Thymus (tissue), 11 donors: ENCODE results near the gene COL9A1. TPM values are rescaled to one million over a fixed set of nuclear protein-coding genes. Genes with fewer than 3 reads are reported as not detected.

Source experiments
- DNase-seq, 9 donors: peaks; one replicate each; pipeline ENCODE4 v3.0.0-alpha.2; 2013; ENCODE audit warnings: low spot score in 9 of 9, low read depth in 6 of 9, missing footprints in 1 of 9
- H3K27ac ChIP-seq, 2 donors: one replicate each; pipeline ENCODE4 v1.5.1; 2013; ENCODE audit warnings: control low read depth in 1 of 2, low read depth in 1 of 2, low read length in 1 of 2, mild to moderate bottlenecking in 1 of 2, moderate library complexity in 1 of 2
- H3K27me3 ChIP-seq, 2 donors: one replicate each; pipeline ENCODE4 v1.5.1; 2013; ENCODE audit warnings: low read length in 1 of 2; ENCODE audit not compliant: control insufficient read depth in 2 of 2, insufficient read depth in 1 of 2
- H3K36me3 ChIP-seq, 2 donors: one replicate each; pipeline ENCODE4 v1.5.1; 2013; ENCODE audit warnings: low read length in 1 of 2, mild to moderate bottlenecking in 1 of 2, moderate library complexity in 1 of 2; ENCODE audit not compliant: control insufficient read depth in 2 of 2, insufficient read depth in 2 of 2
- H3K4me1 ChIP-seq, 2 donors: one replicate each; pipeline ENCODE4 v1.5.1; 2013; ENCODE audit warnings: low read length in 2 of 2; ENCODE audit not compliant: control insufficient read depth in 2 of 2, insufficient read depth in 2 of 2
- H3K4me3 ChIP-seq, 2 donors: one replicate each; pipeline ENCODE4 v1.5.1; 2013; ENCODE audit warnings: low read length in 2 of 2, control low read depth in 1 of 2, mild to moderate bottlenecking in 1 of 2
- H3K9me3 ChIP-seq, 2 donors: one replicate each; pipeline ENCODE4 v1.5.1; 2013; ENCODE audit warnings: low read length in 1 of 2, mild to moderate bottlenecking in 1 of 2; ENCODE audit not compliant: control insufficient read depth in 2 of 2, insufficient read depth in 1 of 2
- WGBS: extraction: QIAGEN DNeasy Blood & Tissue Kit; methylation state at CpG from one replicate; pipeline ENCODE4 v1.1.7; 2013; 5-methylcytosine and 5-hydroxymethylcytosine counted together
- polyA plus RNA-seq: library from polyadenylated mRNA; stranded (reverse); fragments of 200-250 nt; gene quantifications from one replicate; pipeline ENCODE4 v1.2.3, GENCODE V29; 2013
- total RNA-seq: library from RNA; stranded (reverse); fragments of 120-200 nt; gene quantifications from one replicate; pipeline ENCODE4 v1.2.4, GENCODE V29; 2013
- donor health status: healthy.

Gene COL9A1
- total and polyA plus RNA-seq, 2 donors, result 0.32 to 1.2 TPM

DNA sequence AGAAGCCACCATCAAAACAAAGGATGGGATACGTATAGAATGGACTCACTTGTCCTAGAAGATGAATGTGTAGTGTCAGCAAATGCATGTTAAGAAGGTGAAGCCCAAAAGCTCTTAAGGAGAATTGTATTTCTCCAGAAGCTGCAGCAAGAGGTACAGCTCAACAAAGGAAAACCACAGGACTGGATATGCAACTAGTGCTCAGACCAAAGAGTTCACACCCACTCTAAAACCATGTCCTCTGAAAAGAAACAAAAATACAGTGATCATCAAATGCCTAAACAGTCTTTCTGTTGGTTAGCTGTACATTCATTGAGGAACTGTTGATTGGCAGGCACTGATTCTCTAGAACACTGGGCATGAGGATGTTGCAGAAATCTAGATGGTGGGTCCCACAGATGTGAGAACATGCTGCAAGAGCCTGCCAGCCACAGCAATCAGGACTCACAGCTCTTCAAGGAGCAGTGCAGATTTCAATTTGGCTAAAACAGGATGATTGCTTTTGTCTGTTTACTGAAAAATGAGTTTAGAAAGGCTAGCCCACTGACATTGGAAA, 94.6 kb downstream of the COL9A1 start:
- Histone ChIP-seq H3K4me3 (no peak overlapping the region), H3K36me3 (no peaks in the 10 kb centered on the region), H3K4me1 (no peaks in the 10 kb centered on the region), H3K27me3 (no peaks in the 10 kb centered on the region), H3K27ac (no peak overlapping the region), H3K9me3 (no peaks in the 10 kb centered on the region)
- no peak for DNase-seq
- WGBS, result 90% methylated on average over 1 of the region's 1 CpG

DNA sequence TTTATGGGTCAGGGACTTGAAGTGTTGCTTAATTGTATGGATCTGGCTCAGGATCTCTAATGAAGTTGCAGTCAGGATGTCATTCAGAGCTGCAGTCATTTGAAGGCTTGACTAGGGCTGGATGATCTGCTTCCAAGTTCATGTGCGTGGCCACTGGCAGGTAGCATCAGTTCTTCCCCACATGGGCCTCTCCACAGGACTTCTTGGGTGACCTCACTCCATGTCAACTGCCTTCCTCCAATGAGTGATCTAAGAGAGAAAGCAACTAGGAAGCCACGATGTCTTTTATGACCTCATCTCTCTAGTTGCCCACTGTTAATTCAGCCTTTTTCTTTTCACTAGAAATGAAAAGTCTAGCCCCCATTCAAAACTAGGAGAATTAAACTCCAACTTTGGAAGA, 104.1 kb downstream of the COL9A1 start:
- Histone ChIP-seq H3K9me3 (no peaks in the 10 kb centered on the region), H3K36me3 (no peaks in the 10 kb centered on the region), H3K27me3 (no peaks in the 10 kb centered on the region), H3K4me1 (no peaks in the 10 kb centered on the region), H3K4me3 (no peak overlapping the region), H3K27ac (no peak overlapping the region)
- WGBS, result 89% methylated on average over 2 of the region's 2 CpGs
- no peak for DNase-seq

DNA sequence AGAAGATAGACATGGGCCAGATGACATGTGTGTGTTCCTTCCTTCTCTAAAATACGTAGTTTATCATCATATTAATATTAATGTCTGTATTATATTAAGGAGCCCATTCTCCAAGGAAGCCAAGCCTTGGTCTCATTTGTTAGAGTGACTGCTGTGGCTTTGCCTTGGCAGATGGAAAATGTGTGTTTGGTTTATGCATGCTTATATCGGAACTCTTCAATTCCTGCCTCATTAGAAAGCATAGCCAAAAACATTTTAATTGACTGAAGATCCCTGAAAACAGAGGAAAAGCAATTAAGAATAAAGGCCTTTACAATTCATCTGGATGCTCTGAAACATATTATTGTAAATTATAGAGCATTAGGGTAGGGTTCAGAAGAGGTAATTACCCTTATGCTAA, 106.4 kb downstream of the COL9A1 start:
- 92% methylated on average over 2 of the region's 2 CpGs for WGBS
- no peak for DNase-seq
- Histone ChIP-seq H3K4me1 (no peaks in the 10 kb centered on the region), H3K4me3 (no peak overlapping the region), H3K36me3 (no peaks in the 10 kb centered on the region), H3K27me3 (no peaks in the 10 kb centered on the region), H3K9me3 (no peaks in the 10 kb centered on the region), H3K27ac (no peak overlapping the region)

DNA sequence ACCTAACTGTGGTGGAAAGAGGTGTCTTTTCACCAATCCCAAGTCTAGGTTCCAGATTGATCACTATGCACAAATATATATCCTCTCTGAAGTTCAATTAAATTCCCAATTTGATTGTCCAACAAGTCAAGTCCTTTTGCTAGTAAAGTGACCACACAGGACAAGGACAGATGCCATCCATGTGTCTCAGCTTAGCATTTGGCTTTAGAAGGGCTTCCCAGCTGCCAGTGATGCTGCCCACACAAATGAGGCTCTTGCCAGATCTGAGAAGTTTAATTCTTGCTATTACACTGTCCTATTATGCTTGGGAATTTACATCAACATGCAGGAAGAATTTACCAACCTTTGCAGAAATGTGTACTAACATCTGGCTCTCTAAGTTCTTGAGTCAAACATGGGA, 108.5 kb downstream of the COL9A1 start:
- no peak for DNase-seq
- Histone ChIP-seq H3K9me3 (no peaks in the 10 kb centered on the region), H3K4me1 (no peaks in the 10 kb centered on the region), H3K36me3 (no peaks in the 10 kb centered on the region), H3K27ac (no peak overlapping the region), H3K4me3 (no peak overlapping the region), H3K27me3 (no peaks in the 10 kb centered on the region)

DNA sequence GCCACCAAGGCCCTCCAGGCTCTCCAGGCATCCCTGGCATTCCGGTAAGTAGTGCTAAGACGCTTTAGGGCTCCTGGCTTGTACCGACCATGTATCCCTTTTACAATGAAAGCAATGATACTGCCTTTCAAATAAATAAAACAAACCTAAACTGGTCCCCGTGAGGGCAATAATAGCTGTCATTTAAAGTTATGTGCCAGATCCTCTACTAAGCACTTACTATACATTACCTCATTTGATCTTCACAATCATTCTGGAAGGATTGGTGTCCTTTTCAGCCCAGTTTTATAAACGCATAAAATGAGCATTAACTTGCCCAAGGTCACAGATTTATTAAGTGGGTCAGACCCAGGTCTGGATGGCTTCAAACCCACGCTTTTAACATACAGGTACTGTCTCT, 114.7 kb downstream of the COL9A1 start:
- no peak for DNase-seq
- WGBS, result 94% methylated on average over 6 of the region's 6 CpGs
- no peak overlapping the region for H3K27ac ChIP-seq
- H3K36me3 ChIP-seq, result no peaks in the 10 kb centered on the region
- no peak overlapping the region for H3K4me3 ChIP-seq
- no peaks in the 10 kb centered on the region for H3K4me1 ChIP-seq
- H3K27me3 ChIP-seq, result no peaks in the 10 kb centered on the region
- H3K9me3 ChIP-seq, result no peaks in the 10 kb centered on the region

DNA sequence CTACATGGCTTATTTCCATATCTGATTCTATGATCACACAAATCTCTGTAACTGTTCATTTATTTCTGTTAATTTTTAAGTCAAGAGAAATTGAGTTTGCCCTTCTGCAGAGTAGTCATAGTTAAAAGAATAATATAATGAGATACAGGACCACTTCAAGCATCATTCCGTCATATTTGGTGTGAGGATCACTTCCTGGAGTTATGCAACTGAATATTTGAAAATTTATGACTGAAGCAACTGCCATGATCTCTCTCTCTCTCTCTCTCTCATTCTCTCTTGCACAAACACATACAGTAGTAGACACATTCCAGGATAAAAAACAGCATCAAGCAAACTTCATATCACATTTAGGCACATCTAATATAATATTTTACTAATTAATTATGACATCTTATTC, 116.4 kb downstream of the COL9A1 start:
- no peaks in the 10 kb centered on the region for H3K36me3 ChIP-seq
- 86% methylated on average over 1 of the region's 1 CpG for WGBS

DNA sequence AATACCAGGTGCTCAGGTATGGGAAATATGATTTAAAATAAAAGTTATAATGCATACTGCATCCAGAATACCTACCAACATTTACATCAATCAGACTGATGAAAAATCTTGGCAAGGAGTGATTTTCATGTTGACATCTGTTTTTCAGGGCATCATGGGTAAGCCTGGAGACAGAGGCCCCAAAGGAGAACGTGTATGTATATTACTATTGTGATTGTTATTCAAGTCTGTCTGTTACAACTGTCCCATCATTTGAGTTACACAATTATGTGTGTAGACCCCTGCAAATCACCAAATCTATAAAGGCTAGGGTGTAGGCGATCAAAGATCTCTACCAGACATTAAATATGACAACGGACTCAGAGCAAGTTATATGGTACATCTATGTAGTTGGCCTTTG, 118.2 kb downstream of the COL9A1 start:
- no peak for DNase-seq
- H3K36me3 ChIP-seq, result no peaks in the 10 kb centered on the region
- no peaks in the 10 kb centered on the region for H3K4me1 ChIP-seq
- no peaks in the 10 kb centered on the region for H3K27me3 ChIP-seq
- H3K27ac ChIP-seq, result no peak overlapping the region
- 93% methylated on average over 3 of the region's 3 CpGs for WGBS
- H3K4me3 ChIP-seq, result no peak overlapping the region
- no peaks in the 10 kb centered on the region for H3K9me3 ChIP-seq

More for the DNA sequence above, 116.4 kb downstream of the COL9A1 start:
- DNase-seq, result no peak
- Histone ChIP-seq H3K9me3 (no peaks in the 10 kb centered on the region), H3K4me3 (no peak overlapping the region), H3K27ac (no peak overlapping the region), H3K27me3 (no peaks in the 10 kb centered on the region), H3K4me1 (no peaks in the 10 kb centered on the region)

DNA sequence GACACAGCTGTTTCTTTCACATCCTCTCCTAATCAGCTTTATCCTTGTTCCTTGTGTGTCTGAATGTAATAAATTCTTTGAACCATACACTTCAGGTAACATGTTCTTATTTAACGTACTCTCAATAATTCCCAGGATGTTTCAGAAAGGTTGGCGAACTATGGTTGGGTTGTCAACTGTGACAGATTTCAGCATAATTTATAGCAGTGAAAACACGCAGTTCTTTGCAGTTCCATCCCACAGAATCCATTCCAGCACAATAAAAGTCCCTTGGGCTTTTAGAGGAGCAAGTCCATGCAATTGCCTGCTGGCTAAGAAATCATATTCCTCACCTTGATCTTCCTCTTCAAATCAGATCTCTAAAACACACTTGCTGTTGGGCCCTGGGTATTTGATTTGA, 119.3 kb downstream of the COL9A1 start:
- no peak for DNase-seq
- no peak overlapping the region for H3K27ac ChIP-seq
- no peak overlapping the region for H3K4me3 ChIP-seq

DNA sequence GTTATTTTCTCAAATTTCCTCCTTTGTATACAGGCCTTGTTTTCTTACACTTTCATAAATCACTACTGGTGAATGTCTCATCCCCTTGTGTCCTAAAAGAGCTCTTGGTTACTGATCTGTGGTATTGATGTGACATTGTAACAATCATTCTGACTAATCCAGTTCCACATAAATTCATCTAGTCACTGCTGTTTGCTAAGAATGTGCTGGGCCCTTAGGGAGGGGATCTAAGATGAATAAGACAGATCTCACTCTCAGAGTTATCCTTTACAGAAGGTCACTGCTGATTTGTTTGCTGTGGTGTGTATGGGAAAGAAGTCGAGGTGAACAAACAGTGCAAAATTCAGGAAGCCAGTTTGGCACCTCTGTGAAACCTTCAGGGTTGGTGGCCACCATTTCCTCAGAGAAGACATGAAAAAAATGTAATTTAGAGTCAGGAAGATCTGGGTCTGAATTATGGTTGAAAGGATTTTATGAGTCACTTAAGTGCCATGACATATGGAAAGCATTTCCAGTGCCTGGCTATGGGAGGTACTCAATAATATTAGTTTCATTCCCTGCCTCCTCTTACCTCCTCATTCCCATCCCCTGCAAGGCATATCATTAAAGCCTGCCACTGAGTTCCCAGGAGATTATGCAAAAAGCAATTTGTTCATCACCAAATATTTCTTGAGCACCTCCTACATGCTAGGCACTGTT, 121.8 kb downstream of the COL9A1 start:
- 67% methylated on average over 1 of the region's 1 CpG for WGBS
- H3K27me3 ChIP-seq, result no peaks in the 10 kb centered on the region
- no peak overlapping the region for H3K27ac ChIP-seq

More for the DNA sequence above, 119.3 kb downstream of the COL9A1 start:
- Histone ChIP-seq H3K4me1 (no peaks in the 10 kb centered on the region), H3K36me3 (no peaks in the 10 kb centered on the region), H3K9me3 (no peaks in the 10 kb centered on the region), H3K27me3 (no peaks in the 10 kb centered on the region)
- 78% methylated on average over 3 of the region's 3 CpGs for WGBS

More for the DNA sequence above, 121.8 kb downstream of the COL9A1 start:
- H3K4me1 ChIP-seq, result no peaks in the 10 kb centered on the region
- no peaks in the 10 kb centered on the region for H3K9me3 ChIP-seq
- no peak for DNase-seq
- H3K36me3 ChIP-seq, result no peaks in the 10 kb centered on the region
- no peak overlapping the region for H3K4me3 ChIP-seq
